ENCODE data around the gene SLC38A9. TPM values are rescaled to one million over a fixed set of nuclear protein-coding genes. Genes with fewer than 3 reads are reported as not detected.
A peak's percentile ranks its signal among the peaks of the same experiment; 100 is the strongest.

SLC38A9 gene
- total RNA-seq, 1 donor from 2014 or later, result 15.0 TPM

DNA sequence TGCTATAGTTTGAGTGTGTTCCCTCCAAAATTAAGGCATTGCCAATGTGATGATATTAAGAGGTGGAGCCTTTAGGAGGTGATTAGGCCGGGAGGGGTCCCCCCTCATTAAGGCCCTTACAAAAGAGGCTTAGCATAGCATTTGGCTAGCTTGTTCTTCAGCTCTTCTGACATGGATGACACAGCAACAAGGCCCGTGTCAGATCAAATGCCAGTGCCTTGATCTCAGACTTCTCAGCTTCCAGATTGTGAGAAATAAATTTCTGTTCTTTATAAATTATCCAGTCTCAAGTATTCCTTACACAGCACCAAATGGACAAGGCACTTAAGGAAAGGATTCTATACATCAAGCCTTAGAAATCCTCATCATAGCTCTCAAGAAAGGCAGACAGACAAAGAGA is 31.8 kb downstream of the SLC38A9 start:
- TF ChIP-seq, protein P1, sequence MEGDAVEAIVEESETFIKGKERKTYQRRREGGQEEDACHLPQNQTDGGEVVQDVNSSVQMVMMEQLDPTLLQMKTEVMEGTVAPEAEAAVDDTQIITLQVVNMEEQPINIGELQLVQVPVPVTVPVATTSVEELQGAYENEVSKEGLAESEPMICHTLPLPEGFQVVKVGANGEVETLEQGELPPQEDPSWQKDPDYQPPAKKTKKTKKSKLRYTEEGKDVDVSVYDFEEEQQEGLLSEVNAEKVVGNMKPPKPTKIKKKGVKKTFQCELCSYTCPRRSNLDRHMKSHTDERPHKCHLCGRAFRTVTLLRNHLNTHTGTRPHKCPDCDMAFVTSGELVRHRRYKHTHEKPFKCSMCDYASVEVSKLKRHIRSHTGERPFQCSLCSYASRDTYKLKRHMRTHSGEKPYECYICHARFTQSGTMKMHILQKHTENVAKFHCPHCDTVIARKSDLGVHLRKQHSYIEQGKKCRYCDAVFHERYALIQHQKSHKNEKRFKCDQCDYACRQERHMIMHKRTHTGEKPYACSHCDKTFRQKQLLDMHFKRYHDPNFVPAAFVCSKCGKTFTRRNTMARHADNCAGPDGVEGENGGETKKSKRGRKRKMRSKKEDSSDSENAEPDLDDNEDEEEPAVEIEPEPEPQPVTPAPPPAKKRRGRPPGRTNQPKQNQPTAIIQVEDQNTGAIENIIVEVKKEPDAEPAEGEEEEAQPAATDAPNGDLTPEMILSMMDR (conservative IDR thresholded peaks at IDR 0.05; ENCODE audit: low read depth, low read length), result no peak
- no peak overlapping the region for H3K4me3 ChIP-seq (ENCODE audit: low read depth, low read length)
- no peak for DNase-seq (ENCODE audit: low read depth)

DNA sequence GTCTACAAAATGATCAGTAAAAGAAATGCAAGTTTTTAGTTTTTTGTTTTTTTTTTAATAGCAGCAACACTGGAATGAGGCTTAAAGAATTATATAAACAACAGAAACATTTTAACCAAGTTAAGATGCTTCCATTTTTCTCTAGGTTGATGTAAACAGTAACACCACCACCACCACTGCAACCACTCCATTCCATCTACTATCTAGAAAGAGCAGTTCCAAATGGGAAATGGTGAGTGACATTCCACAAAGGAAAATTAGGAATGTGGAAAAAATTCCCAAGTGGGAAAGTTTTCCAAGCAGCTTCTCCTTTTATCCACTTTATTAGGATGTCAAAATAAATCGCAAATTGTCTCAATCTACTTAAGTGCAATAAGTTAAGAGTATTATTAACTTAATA is 32.6 kb downstream of the SLC38A9 start:
- DNase-seq (ENCODE audit: low read depth), result no peak
- TF ChIP-seq, protein P1 (conservative IDR thresholded peaks at IDR 0.05; ENCODE audit: low read depth, low read length), result no peak
- no peak overlapping the region for H3K4me3 ChIP-seq (ENCODE audit: low read depth, low read length)

DNA sequence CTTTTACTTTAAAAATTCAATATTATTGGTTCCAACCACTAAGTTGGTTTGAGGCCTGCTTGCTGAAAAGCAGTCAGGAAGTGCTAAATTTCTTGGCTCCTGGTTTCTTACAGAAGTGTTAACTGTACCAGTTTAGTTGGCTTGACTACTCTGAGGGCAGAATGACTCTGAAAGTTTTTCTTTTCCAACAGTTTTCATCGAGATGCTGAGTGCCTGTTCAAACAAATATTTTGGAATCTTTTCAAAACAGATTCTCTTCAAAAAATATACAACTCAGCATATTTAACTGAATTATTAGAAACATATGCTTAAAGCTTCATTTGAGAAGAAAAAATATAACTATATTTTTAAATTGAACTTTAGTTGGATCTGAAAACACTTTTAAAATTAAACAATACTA is 37.0 kb downstream of the SLC38A9 start:
- DNase-seq (ENCODE audit: low read depth), result no peak
- H3K4me3 ChIP-seq (ENCODE audit: low read depth, low read length), result no peak overlapping the region
- TF ChIP-seq, protein P1 (conservative IDR thresholded peaks at IDR 0.05; ENCODE audit: low read depth, low read length), result no peak

DNA sequence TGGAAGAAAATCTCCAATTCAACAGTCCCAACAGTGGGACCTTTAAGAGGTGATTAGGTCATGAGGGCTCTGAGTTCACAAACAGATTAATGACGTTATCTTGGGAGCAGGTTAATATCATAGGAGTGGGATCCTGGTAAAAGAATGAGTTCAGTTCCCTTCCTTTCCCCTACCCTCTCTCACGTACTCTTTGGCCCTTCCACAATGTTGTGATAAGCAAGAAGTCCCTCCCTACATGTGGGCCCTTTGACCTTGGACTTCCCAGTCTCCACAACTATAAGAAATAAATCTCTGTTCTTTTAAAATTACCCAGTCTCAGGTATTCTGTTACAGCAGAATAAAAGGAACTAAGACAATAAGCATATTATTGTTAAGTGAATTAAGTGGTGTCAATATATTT is 37.8 kb downstream of the SLC38A9 start:
- TF ChIP-seq, protein P1 (conservative IDR thresholded peaks at IDR 0.05; ENCODE audit: low read depth, low read length), result no peak
- no peak overlapping the region for H3K4me3 ChIP-seq (ENCODE audit: low read depth, low read length)
- no peak for DNase-seq (ENCODE audit: low read depth)

DNA sequence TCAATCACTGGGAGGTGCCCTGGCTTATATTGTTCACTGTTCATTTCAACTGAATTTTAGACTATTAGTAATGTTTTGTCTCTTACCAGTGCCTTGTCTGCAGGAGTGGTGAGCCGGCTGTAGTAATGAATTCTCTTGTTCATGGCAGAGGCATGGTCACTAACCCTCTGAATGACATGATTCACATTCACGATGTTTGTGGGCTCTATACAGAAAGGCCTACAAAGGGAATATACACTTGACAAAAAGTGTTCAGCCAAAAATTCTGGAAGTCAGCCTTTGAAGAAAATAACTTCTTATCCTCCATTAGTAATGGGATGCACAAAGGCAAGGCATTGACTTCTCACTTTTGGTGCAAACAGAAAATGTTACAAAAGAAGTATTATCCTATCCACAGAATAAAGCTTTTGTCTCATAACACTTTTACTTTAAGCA is 39.6 kb downstream of the SLC38A9 start:
- no peak for DNase-seq (ENCODE audit: low read depth)
- TF ChIP-seq, protein P1 (conservative IDR thresholded peaks at IDR 0.05; ENCODE audit: low read depth, low read length), result no peak
- no peak overlapping the region for H3K4me3 ChIP-seq (ENCODE audit: low read depth, low read length)

DNA sequence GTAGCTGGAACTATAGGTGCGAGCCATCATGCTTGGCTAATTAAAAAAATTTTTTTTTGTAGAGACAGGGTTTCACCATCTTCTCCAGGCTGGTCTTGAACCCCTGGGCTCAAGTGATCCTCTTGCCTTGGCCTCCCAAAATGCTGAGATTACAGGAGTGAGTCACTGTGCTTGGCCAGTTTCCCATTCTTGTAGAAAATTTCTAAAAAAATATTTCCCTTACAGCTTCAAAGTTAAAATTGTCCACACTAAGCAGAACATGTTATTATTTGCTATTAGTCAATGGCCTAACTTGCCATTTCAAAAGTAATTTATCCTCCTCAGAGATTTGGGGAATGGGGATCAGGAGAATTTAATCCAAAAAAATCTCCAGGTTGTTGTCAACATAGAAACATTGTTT is 40.1 kb downstream of the SLC38A9 start:
- H3K4me3 ChIP-seq (ENCODE audit: low read depth, low read length), result no peak overlapping the region
- DNase-seq (ENCODE audit: low read depth), result no peak
- TF ChIP-seq, protein P1 (conservative IDR thresholded peaks at IDR 0.05; ENCODE audit: low read depth, low read length), result no peak

DNA sequence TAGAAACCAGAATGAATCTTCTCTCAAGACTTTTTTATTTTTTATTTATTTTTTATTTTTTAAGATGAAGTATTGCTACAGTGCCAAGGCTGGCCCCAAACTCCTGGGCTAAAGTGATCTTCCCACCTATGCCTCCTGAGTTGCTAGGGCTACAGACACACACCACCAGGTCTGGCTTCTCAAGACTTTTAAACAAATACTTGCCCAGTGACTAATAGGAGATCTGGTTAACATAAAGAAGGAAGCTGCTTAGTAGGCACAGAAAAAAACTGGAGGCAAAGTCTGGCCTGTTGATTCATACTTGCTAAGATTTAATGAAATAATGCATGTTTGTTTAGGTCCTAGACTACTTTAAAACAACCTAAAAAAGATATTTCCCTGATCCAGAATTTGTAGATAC is 43.8 kb downstream of the SLC38A9 start:
- H3K4me3 ChIP-seq (ENCODE audit: low read depth, low read length), result no peak overlapping the region
- DNase-seq (ENCODE audit: low read depth), result peak; percentile 71
- TF ChIP-seq, protein P1 (conservative IDR thresholded peaks at IDR 0.05; ENCODE audit: low read depth, low read length), result no peak

All from epithelial cell of proximal tubule (primary cell).